ENCODE results near the gene KIF20A.
"Not testable (repeated sequence)": the region's sequence is repeated elsewhere in the genome, so short reads cannot be mapped to it uniquely, and the experiment has no call there.

The KIF20A gene

GRCh38 chr5:138180183-138180782, 1.4 kb downstream of the KIF20A start:
- in situ Hi-C loops (cut with MboI; ENCODE audit: low pct_unique_long_range_greater_than_20kb, low sequenced_read_pairs), result loop anchor here (10.0 kb wide), 1 partner anchor 105 kb away; no protein-coding TSS in a partner anchor
- DNase-seq, result peak; percentile 86

- in situ Hi-C loops (cut with MboI; ENCODE audit: low pct_unique_long_range_greater_than_20kb, low sequenced_read_pairs), result loop anchor here (10.0 kb wide), 1 partner anchor 104 kb away; no protein-coding TSS in a partner anchor
- no peak for DNase-seq
These were observed 1.9 kb downstream of the KIF20A start for GRCh38 chr5:138180841-138181240.

DNA sequence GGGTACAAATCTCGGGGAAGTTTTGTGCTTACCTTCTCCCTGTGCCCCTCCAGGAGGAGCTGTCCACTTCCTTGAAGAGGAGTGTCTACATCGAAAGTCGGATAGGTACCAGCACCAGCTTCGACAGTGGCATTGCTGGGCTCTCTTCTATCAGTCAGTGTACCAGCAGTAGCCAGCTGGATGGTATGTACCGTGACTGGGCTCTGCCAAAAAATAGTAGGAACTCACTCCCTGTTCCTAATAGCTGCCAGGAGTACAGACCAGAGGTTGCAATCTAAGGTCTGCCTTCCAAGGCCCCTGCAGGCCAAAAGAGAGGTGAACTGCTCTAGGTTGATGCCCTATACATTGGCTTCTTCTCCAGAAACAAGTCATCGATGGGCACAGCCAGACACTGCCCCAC, 3.9 kb downstream of the KIF20A start:
- no peak for DNase-seq
- in situ Hi-C loops (cut with MboI; ENCODE audit: low pct_unique_long_range_greater_than_20kb, low sequenced_read_pairs), result loop anchor here (10.0 kb wide), 1 partner anchor 102 kb away; no protein-coding TSS in a partner anchor

DNA sequence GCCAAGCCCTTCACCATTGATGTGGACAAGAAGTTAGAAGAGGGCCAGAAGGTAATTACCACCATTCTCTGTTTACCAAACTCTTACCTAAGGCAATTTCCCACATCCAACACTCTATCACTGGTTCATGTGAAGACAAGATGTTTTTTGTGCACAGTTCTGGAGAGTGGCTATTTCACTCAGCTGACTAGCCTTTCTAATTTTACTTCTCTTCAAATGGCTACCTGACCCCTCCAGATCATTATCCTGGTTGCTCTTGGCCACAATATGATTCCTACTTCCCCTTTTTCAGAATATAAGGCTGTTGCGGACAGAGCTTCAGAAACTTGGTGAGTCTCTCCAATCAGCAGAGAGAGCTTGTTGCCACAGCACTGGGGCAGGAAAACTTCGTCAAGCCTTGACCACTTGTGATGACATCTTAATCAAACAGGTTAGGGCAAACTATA, 7.1 kb downstream of the KIF20A start:
- in situ Hi-C loops (cut with MboI; ENCODE audit: low pct_unique_long_range_greater_than_20kb, low sequenced_read_pairs), result loop anchor here (10.0 kb wide), 1 partner anchor 99 kb away; no protein-coding TSS in a partner anchor
- peak; percentile 77 for DNase-seq

DNA sequence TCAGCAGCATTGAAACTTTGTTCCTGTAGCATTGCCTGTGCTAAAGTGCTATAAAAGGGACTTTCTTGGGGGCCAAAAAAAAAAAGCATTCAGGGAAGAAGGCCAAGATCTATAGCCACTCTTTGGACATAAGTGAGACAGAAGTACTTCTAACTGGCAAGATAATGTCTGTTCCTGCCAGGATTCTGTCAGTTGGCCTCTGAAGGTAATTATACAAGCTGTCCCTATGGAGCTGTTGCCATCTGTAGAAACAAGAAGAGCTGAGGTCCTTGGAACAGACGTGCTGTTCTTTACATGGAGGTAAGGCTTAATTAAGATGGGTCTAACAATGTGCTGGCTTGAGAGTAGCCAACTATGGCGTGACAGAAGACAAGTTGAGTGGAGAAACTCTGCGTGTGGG, 9.7 kb downstream of the KIF20A start:
- DNase-seq, result no peak

DNA sequence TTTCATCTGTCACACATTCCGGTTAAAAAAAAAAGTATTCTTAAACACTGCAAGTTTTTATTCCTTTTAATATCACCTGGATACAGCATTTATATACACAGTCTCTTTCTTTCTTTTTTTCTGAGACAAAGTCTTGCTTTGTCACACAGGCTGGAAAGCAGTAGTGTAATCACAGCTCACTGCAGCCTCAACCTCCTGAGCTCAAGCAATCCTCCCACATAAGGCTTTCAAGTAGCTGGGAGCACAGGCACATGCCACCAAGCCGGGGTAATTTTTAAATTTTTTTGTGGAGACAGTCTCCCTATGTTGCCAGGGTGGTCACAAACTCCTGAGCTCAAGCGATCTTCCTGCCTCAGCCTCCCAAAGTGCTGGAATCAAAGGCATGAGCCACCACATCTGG, 13.9 kb downstream of the KIF20A start:
- DNase-seq, result no peak
- in situ Hi-C loops (cut with MboI; ENCODE audit: low pct_unique_long_range_greater_than_20kb, low sequenced_read_pairs), result no loop called here

More for the DNA sequence above, 9.7 kb downstream of the KIF20A start:
- in situ Hi-C loops (cut with MboI; ENCODE audit: low pct_unique_long_range_greater_than_20kb, low sequenced_read_pairs), result loop anchor here (10.0 kb wide), 1 partner anchor 96 kb away; no protein-coding TSS in a partner anchor

- in situ Hi-C loops (cut with MboI; ENCODE audit: low pct_unique_long_range_greater_than_20kb, low sequenced_read_pairs); DNase-seq: not testable (repeated sequence)
These were observed 14.9 kb downstream of the KIF20A start for GRCh38 chr5:138193859-138194258.

DNA sequence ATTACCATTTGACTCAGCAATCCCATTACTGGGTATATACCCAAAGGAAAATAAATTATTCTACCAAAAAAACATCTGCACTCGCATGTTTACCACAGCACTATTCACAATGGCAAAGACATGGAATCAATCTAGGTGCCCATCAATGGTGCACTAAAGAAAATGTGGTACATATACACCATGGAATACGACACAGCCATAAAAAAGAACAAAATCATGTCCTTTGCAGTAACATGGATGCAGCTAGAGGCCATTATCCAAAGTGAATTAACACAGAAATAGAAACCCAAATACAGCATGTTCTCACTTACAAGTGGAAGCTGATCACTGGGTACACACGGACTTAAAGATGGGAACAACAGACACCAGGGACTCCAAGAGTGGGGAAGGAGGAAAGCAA, 32.1 kb downstream of the KIF20A start:
- in situ Hi-C loops (cut with MboI; ENCODE audit: low pct_unique_long_range_greater_than_20kb, low sequenced_read_pairs), result no loop called here
- DNase-seq, result no peak

- no peak for DNase-seq
These were observed 33.9 kb downstream of the KIF20A start for GRCh38 chr5:138212828-138213160.

DNA sequence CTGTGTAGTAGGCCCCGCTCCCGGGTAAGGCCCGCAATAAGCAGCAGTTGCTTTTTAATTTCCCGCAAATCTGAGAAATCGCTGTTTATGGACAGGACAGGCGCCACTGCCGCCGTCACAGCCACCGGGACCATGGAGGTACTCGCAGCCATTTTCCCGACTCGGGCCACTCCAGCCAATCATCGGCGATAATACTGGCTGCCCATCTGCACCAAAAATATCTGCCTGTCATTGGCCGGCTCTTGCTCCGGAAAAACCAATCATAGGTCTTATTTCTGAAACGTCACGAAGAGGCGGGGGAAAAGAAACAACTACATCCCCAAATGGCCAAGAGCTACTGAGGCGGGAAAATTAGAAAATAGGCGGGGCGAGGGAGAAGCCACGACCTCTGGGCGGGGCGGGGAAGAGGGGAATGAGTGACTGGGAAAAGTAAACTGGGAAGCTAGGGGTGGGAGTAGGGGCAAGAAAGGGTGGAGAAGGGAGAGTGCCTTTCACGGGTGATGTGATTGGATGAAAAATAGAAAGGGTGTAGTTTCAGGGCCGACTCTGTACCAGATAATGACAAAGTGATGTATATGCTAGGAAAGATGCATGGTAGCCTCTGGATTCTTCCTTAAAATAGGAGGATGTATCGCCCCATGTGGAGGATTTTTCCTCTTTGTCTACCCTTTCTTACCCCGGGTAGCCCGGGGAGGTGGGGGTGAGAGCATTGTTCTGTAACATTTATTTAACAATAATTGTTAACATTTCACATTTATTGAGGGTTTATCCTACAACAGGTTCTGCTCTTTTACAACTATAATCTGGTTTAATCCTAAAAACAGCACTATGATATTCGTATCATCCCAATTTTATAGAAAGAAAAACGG, 34.5 kb downstream of the KIF20A start, which contains the start of gene CDC23:
TSS of gene CDC23 (minus strand) at position 163 of the 869 bp plus-strand sequence. CDS start at position 152, 11 bp downstream.
- in situ Hi-C loops (cut with MboI; ENCODE audit: low pct_unique_long_range_greater_than_20kb, low sequenced_read_pairs), result no loop called here
- DNase-seq, result peak; percentile 99

More at GRCh38 chr5:138212828-138213160, 33.9 kb downstream of the KIF20A start:
- in situ Hi-C loops (cut with MboI; ENCODE audit: low pct_unique_long_range_greater_than_20kb, low sequenced_read_pairs), result no loop called here

DNA sequence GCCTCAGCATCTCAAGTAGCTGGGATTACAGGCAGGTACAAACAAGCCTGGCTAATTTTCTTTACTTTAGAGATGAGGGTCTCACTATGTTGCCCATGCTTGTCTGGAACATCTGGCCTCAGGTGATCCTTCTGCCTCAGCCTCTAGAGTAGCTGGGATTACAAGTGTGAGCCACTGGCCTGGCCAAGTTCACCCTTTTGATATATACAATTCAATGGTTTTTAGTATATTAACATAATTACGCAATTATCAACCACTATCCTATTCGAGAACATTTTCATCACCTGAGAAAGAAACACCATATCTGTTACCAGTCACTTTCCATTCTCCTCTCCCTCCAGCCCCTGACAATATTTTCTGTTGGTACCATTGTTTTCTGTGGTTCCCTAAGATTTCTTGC, 37.9 kb downstream of the KIF20A start:
- no peak for DNase-seq
- in situ Hi-C loops (cut with MboI; ENCODE audit: low pct_unique_long_range_greater_than_20kb, low sequenced_read_pairs), result no loop called here

DNA sequence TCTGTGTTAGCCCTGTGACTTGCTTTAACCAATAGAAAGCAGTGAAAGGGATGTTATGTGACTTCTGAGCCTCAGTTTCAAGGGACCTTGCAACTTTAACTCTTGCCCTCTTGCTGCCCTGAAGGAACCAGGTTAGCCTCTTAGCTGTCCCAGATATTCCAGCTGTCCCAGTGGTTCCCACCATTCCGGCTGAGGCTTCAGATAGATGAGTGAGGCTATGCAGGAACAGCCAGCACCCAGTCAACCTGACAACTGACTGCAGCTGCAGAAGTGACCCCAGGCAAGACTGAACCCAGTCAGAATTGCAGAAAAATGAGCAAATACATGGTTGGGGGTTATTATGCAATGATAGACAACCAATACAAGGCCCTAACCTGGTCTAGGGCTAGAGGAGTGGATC, 44.6 kb downstream of the KIF20A start:
- DNase-seq, result no peak
- in situ Hi-C loops (cut with MboI; ENCODE audit: low pct_unique_long_range_greater_than_20kb, low sequenced_read_pairs), result no loop called here

GRCh38 chr5:138224712-138225111, 45.8 kb downstream of the KIF20A start:
- DNase-seq, result no peak
- in situ Hi-C loops (cut with MboI; ENCODE audit: low pct_unique_long_range_greater_than_20kb, low sequenced_read_pairs), result no loop called here

- in situ Hi-C loops (cut with MboI; ENCODE audit: low pct_unique_long_range_greater_than_20kb, low sequenced_read_pairs), result no loop called here
- DNase-seq, result no peak
These were observed 48.0 kb downstream of the KIF20A start for GRCh38 chr5:138226910-138227309.

GRCh38 chr5:138229387-138229786, 50.5 kb downstream of the KIF20A start:
- DNase-seq, result no peak
- in situ Hi-C loops (cut with MboI; ENCODE audit: low pct_unique_long_range_greater_than_20kb, low sequenced_read_pairs), result no loop called here

- no peak for DNase-seq
- in situ Hi-C loops (cut with MboI; ENCODE audit: low pct_unique_long_range_greater_than_20kb, low sequenced_read_pairs), result no loop called here
These were observed 51.3 kb downstream of the KIF20A start for GRCh38 chr5:138230261-138230660.

DNA sequence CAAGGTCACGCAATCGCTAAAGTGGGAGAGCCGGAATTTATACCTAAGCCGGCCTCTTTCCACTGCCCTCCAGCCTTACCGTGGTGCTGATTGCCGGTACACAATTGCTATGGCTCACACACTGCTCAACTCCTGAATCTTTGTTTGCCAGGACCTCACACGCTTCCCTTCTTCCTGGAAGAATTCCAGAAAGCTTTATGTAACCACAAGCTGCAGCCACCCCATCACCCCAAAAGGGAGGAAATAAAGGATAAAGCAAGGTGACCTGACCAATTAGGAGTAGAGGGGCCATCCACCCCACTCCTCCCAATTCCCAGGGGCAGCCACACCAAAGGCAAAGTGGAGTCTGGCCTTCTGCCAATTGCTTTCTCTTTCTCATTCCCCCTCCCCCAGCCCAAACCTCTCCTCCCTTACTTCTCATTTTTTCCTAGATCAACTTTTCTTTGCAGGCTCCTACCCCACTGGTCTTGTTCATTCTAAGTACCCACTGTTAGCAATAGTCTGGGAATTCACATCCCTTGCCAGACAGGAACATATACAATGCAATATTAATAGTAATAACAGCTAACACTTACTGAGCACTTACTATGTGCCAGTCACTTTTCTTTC, 52.2 kb downstream of the KIF20A start:
- peak; percentile 81 for DNase-seq
- in situ Hi-C loops (cut with MboI; ENCODE audit: low pct_unique_long_range_greater_than_20kb, low sequenced_read_pairs), result no loop called here

DNA sequence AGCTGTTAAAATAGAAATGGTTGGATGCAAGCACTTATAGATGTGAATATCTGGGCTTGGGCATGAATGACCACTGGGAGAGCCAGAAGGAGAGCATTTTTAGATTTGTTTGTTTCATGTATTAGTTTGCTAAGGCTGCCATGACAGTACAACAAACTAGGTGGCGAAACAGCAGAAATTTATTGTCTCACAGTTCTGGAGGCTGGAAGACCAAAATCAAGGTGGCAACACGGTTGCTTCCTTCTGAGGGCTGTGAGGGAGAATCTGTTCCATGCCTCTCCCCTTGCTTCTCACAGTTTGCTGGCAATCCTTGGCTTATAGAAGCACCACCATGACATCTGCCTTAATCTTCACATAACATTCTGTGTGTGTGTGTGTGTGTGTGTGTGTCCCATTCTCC, 54.4 kb downstream of the KIF20A start:
- DNase-seq, result no peak
- in situ Hi-C loops (cut with MboI; ENCODE audit: low pct_unique_long_range_greater_than_20kb, low sequenced_read_pairs), result no loop called here

DNA sequence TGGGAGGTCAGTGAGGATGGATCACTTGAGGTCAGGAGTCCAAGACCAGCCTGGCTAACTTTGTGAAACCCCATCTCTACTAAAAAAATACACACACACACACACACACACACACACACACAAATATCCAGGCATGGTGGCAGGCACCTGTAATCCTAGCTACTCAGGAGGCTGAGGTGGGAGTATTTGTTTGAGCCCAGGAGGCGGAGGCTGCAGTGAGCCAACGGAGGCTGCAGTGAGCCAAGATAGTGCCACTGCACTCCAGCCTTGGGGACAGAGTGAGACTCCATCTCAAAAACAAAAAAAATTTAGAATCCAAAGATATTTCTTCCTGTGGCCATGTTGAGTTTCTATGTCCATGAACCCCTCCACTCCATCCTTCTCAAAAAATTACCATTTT, 55.7 kb downstream of the KIF20A start:
- no peak for DNase-seq
- in situ Hi-C loops (cut with MboI; ENCODE audit: low pct_unique_long_range_greater_than_20kb, low sequenced_read_pairs), result no loop called here

All from KBM-7 (cell line).